ENCODE measurements around the gene CLPSL1. TPM values are rescaled to one million over a fixed set of nuclear protein-coding genes. Genes with fewer than 3 reads are reported as not detected.

Gene CLPSL1
- total and polyA plus RNA-seq, 2 of the 13 experiments (the other 11 are each of a cell fraction or from before 2014, with no cell fraction given), result not detected

- no peak for TF ChIP-seq ZNF687 (CRISPR knock-in tag; IDR thresholded peaks at IDR 0.05)
- TF ChIP-seq FOXO4 (CRISPR knock-in tag; conservative IDR thresholded peaks at IDR 0.05), result no peak
- TF ChIP-seq NFE2L1 (CRISPR knock-in tag; IDR thresholded peaks at IDR 0.05; ENCODE audit: borderline replicate concordance), result no peak
- no peak for TF ChIP-seq ZNF629 (CRISPR knock-in tag; conservative IDR thresholded peaks at IDR 0.05)
- no peak for TF ChIP-seq KMT2B (CRISPR knock-in tag; IDR thresholded peaks at IDR 0.05)
- no peak for TF ChIP-seq ZKSCAN5 (CRISPR knock-in tag; IDR thresholded peaks at IDR 0.05)
- no peak for TF ChIP-seq NKX3-1 (CRISPR knock-in tag; IDR thresholded peaks at IDR 0.05)
- TF ChIP-seq ZNF891 (CRISPR knock-in tag; IDR thresholded peaks at IDR 0.05), result no peak; the same call in 1 of the 2 replicates
- TF ChIP-seq GFI1 (CRISPR knock-in tag; IDR thresholded peaks at IDR 0.05; ENCODE audit: borderline replicate concordance), result no peak
- TF ChIP-seq GABPB1 (CRISPR knock-in tag; IDR thresholded peaks at IDR 0.05), result no peak
- TF ChIP-seq ZNF331 (CRISPR knock-in tag; IDR thresholded peaks at IDR 0.05), result no peak
- TF ChIP-seq, protein P1, sequence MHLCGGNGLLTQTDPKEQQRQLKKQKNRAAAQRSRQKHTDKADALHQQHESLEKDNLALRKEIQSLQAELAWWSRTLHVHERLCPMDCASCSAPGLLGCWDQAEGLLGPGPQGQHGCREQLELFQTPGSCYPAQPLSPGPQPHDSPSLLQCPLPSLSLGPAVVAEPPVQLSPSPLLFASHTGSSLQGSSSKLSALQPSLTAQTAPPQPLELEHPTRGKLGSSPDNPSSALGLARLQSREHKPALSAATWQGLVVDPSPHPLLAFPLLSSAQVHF (CRISPR knock-in tag; IDR thresholded peaks at IDR 0.05), result peak; percentile 26; the same call in 1 of the 2 replicates
- TF ChIP-seq PAWR (CRISPR knock-in tag; IDR thresholded peaks at IDR 0.05; ENCODE audit: borderline replicate concordance), result no peak
- TF ChIP-seq ZNF33B (CRISPR knock-in tag; IDR thresholded peaks at IDR 0.05), result no peak
- no peak for TF ChIP-seq ZNF513 (CRISPR knock-in tag; conservative IDR thresholded peaks at IDR 0.05)
- no peak for TF ChIP-seq KAT2B (IDR thresholded peaks at IDR 0.05; ENCODE audit: borderline replicate concordance, low read depth, low read length)
- TF ChIP-seq ZNF20 (CRISPR knock-in tag; IDR thresholded peaks at IDR 0.05), result no peak
- peak; percentile 37; the same call in 1 of the 2 replicates for TF ChIP-seq HNF4A (CRISPR knock-in tag; IDR thresholded peaks at IDR 0.05)
- TF ChIP-seq GPN1 (CRISPR knock-in tag; IDR thresholded peaks at IDR 0.05; ENCODE audit: borderline replicate concordance), result no peak
- TF ChIP-seq SMARCC2 (IDR thresholded peaks at IDR 0.05), result no peak
- no peak for TF ChIP-seq ZBTB26 (CRISPR knock-in tag; IDR thresholded peaks at IDR 0.05; ENCODE audit: borderline replicate concordance)
- TF ChIP-seq NFKBIZ (CRISPR knock-in tag; IDR thresholded peaks at IDR 0.05), result no peak
These were observed 49.4 kb upstream of the CLPSL1 start (continued) for GRCh38 chr6:35731414-35731735.
